GM19238 (cell line): Measurements from ENCODE around the gene PNLDC1.
A peak's percentile ranks its signal among the peaks of the same experiment; 100 is the strongest.
"Not testable (repeated sequence)": the region's sequence is repeated elsewhere in the genome, so short reads cannot be mapped to it uniquely, and the experiment has no call there.

ENCODE experiments used
- DNase-seq: peaks from one replicate; pipeline ENCODE4 v3.0.0; 2011; ENCODE audit warnings: low spot score; ENCODE audit not compliant: insufficient read length

PNLDC1 gene

GRCh38 chr6:159778542-159779103 is 21.5 kb upstream of the PNLDC1 start:
- no peak for DNase-seq

- DNase-seq: no peak
Observed at GRCh38 chr6:159788276-159788675, 11.8 kb upstream of the PNLDC1 start.

GRCh38 chr6:159788753-159789376 is 11.2 kb upstream of the PNLDC1 start:
- DNase-seq: no peak

- peak; percentile 84 for DNase-seq
Observed at GRCh38 chr6:159789377-159790148, 10.5 kb upstream of the PNLDC1 start, which contains the start of gene TCP1. Gene TCP1 (minus strand): TSS chr6:159789602. CDS start chr6:159789468, 134 bp downstream.

- peak; percentile 84 for DNase-seq
Observed at GRCh38 chr6:159790149-159790955, 9.7 kb upstream of the PNLDC1 start, which contains the start of gene MRPL18. Gene MRPL18 (plus strand): TSS chr6:159790467. CDS start chr6:159790588, 121 bp downstream.

- DNase-seq: no peak
Observed at GRCh38 chr6:159790956-159791598, 9.0 kb upstream of the PNLDC1 start.

GRCh38 chr6:159794976-159795375 is 5.1 kb upstream of the PNLDC1 start:
- not testable (repeated sequence) for DNase-seq

GRCh38 chr6:159797554-159797953 is 2.5 kb upstream of the PNLDC1 start:
- DNase-seq: no peak

- DNase-seq: no peak
Observed at GRCh38 chr6:159801935-159802334, 1.9 kb downstream of the PNLDC1 start.

GRCh38 chr6:159804504-159804903 is 4.4 kb downstream of the PNLDC1 start:
- no peak for DNase-seq

GRCh38 chr6:159805440-159806020 is 5.5 kb downstream of the PNLDC1 start:
- no peak for DNase-seq

- DNase-seq: no peak
Observed at GRCh38 chr6:159806021-159806458, 6.0 kb downstream of the PNLDC1 start.

GRCh38 chr6:159807150-159807858 is 7.2 kb downstream of the PNLDC1 start:
- DNase-seq: no peak

- DNase-seq: no peak
Observed at GRCh38 chr6:159808647-159809046, 8.6 kb downstream of the PNLDC1 start.

GRCh38 chr6:159809149-159809548 is 9.1 kb downstream of the PNLDC1 start:
- no peak for DNase-seq

GRCh38 chr6:159813781-159814180 is 13.7 kb downstream of the PNLDC1 start:
- no peak for DNase-seq

GRCh38 chr6:159815410-159815809 is 15.3 kb downstream of the PNLDC1 start:
- no peak for DNase-seq

GRCh38 chr6:159816775-159817174 is 16.7 kb downstream of the PNLDC1 start:
- not testable (repeated sequence) for DNase-seq

GRCh38 chr6:159817951-159818739 is 18.1 kb downstream of the PNLDC1 start:
- DNase-seq: no peak
